OCI-LY3 (cell line): ENCODE measurements around the gene FBXL20.

Experiments used
- EZH2phosphoT487 ChIP-seq: fragments of 200-600 bp; shearing (Covaris generic); IDR thresholded peaks from 2 replicates; pipeline ENCODE4 v1.6.1; 2018; ENCODE audit warnings: antibody characterized with exemption, mixed run types, low read depth
- TF ChIP-seq, protein P1 (sequence below): fragments of 200-600, 300-600 bp; sonication (generic); IDR thresholded peaks from 2 replicates; pipeline ENCODE4 v1.5.1; 2014; ENCODE audit warnings: antibody characterized with exemption, low read length, low read depth

DNA sequence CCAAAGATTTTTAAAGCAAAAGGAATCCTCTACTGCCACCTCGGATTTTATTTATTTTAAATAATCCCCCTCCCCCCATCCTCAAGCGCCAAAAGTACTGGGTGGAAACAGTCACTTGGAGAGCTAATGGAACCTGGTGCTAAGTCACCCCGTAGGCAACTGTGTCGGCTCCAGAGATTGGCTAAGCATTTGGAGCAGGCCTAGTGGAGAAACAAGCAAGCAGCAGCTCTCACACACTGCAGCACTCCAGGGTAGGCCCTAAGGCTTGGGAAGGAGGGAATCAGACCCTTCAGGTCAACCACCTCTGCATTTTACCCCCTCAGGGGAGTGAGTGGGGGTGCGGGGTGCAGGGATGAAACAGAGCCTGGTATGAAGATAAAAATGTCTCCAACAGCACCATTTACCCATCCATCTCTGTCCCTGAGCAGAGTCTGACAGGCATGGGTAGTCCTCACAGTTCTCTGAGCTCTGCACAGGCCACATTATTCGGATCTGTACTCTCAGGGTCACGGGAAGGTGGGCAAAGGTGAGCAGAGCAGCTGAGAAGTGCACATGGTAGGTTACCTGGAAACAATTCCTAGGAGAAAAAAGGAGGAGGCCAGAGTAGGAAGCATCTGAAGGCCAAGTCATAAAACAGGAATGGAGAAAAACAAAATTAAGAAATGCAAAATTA is 148.5 kb downstream of the FBXL20 start:
- TF ChIP-seq, protein P1, sequence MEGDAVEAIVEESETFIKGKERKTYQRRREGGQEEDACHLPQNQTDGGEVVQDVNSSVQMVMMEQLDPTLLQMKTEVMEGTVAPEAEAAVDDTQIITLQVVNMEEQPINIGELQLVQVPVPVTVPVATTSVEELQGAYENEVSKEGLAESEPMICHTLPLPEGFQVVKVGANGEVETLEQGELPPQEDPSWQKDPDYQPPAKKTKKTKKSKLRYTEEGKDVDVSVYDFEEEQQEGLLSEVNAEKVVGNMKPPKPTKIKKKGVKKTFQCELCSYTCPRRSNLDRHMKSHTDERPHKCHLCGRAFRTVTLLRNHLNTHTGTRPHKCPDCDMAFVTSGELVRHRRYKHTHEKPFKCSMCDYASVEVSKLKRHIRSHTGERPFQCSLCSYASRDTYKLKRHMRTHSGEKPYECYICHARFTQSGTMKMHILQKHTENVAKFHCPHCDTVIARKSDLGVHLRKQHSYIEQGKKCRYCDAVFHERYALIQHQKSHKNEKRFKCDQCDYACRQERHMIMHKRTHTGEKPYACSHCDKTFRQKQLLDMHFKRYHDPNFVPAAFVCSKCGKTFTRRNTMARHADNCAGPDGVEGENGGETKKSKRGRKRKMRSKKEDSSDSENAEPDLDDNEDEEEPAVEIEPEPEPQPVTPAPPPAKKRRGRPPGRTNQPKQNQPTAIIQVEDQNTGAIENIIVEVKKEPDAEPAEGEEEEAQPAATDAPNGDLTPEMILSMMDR: no peak
- TF ChIP-seq EZH2phosphoT487: no peak
